CD4-positive, alpha-beta T cell treated with Interleukin-15 for 1 hour (primary cell): ENCODE measurements around the gene OSM.
"Not testable (repeated sequence)": the region's sequence is repeated elsewhere in the genome, so short reads cannot be mapped to it uniquely, and the experiment has no call there.

Source experiments
- DNase-seq: peaks from one replicate; pipeline ENCODE4 v3.0.0-alpha.2; 2020

Gene OSM

GRCh38 chr22:30243661-30244060 is 23.0 kb downstream of the OSM start:
- DNase-seq, result no peak

- DNase-seq, result no peak
Measured at GRCh38 chr22:30241576-30242371, 24.9 kb downstream of the OSM start.

GRCh38 chr22:30240541-30241417 is 25.9 kb downstream of the OSM start:
- DNase-seq, result no peak

- no peak for DNase-seq
Measured at GRCh38 chr22:30239488-30240405, 26.9 kb downstream of the OSM start.

GRCh38 chr22:30238661-30239487 is 27.8 kb downstream of the OSM start:
- no peak for DNase-seq

GRCh38 chr22:30238136-30238535 is 28.5 kb downstream of the OSM start:
- DNase-seq, result no peak

GRCh38 chr22:30236875-30237274 is 29.8 kb downstream of the OSM start:
- no peak for DNase-seq

GRCh38 chr22:30235687-30236170 is 30.9 kb downstream of the OSM start:
- no peak for DNase-seq

GRCh38 chr22:30234786-30235470 is 31.7 kb downstream of the OSM start:
- DNase-seq, result no peak

- DNase-seq, result not testable (repeated sequence)
Measured at GRCh38 chr22:30234325-30234724, 32.3 kb downstream of the OSM start.

GRCh38 chr22:30233582-30233981 is 33.1 kb downstream of the OSM start:
- no peak for DNase-seq

- DNase-seq, result no peak
Measured at GRCh38 chr22:30232716-30233218, 33.9 kb downstream of the OSM start.

- DNase-seq, result no peak
Measured at GRCh38 chr22:30230787-30231461, 35.7 kb downstream of the OSM start.

- DNase-seq, result no peak
Measured at GRCh38 chr22:30230330-30230729, 36.3 kb downstream of the OSM start.

GRCh38 chr22:30228509-30229359 is 37.9 kb downstream of the OSM start:
- no peak for DNase-seq

- no peak for DNase-seq
Measured at GRCh38 chr22:30227438-30228228, 39.0 kb downstream of the OSM start.

- DNase-seq, result no peak
Measured at GRCh38 chr22:30226192-30226832, 40.3 kb downstream of the OSM start.
